OCI-LY7 (cell line): ENCODE measurements around the gene KIAA0513. TPM values are rescaled to one million over a fixed set of nuclear protein-coding genes. Genes with fewer than 3 reads are reported as not detected.

Source experiments
- BruUV-seq: library from RNA; stranded (reverse); fragments of 400-500 nt; replicated peaks from 2 replicates; lab custom pipeline; 2021; lab: Mats Ljungman, UMichigan
- CTCF ChIA-PET: fragments of 300-600 bp; sonication (Branson Sonifier 250); formaldehyde crosslinking; loops from one replicate; lab custom pipeline; 2022; ENCODE audit warnings: antibody characterized with exemption; ENCODE audit not compliant: unreplicated experiment; lab: Charles Lee
- POLR2A ChIA-PET: fragments of 300-600 bp; sonication (Branson Sonifier 250); formaldehyde crosslinking; loops from one replicate; lab custom pipeline; 2022; ENCODE audit warnings: antibody characterized with exemption; lab: Charles Lee
- DNase-seq: peaks from one replicate; pipeline ENCODE4 v3.0.0-alpha.2; 2015; ENCODE audit warnings: low spot score
- H2AFZ ChIP-seq: fragments of 200-600 bp; sonication (generic), shearing (Covaris generic); 2 replicates; pipeline ENCODE4 v1.6.1; 2014; ENCODE audit warnings: mild to moderate bottlenecking, antibody characterized with exemption, low read length, moderate library complexity
- H3K27ac ChIP-seq: fragments of 200-600 bp; sonication (generic); 2 replicates; pipeline ENCODE4 v1.5.1; 2014; ENCODE audit warnings: mixed run types, low read depth, mild to moderate bottlenecking, moderate library complexity, low read length, inconsistent platforms; ENCODE audit not compliant: poor library complexity, severe bottlenecking
- H3K36me3 ChIP-seq: fragments of 200-600 bp; sonication (generic); 2 replicates; pipeline ENCODE4 v1.6.1; 2014; ENCODE audit warnings: mild to moderate bottlenecking, antibody characterized with exemption, low read length, moderate library complexity, mixed read lengths; ENCODE audit not compliant: insufficient read depth
- H3K4me1 ChIP-seq: fragments of 200-600 bp; sonication (generic); 2 replicates; pipeline ENCODE4 v1.5.1; 2014; ENCODE audit warnings: mild to moderate bottlenecking, low read length; ENCODE audit not compliant: insufficient read depth, poor library complexity, severe bottlenecking
- H3K4me2 ChIP-seq: fragments of 200-600 bp; sonication (generic); 2 replicates; pipeline ENCODE4 v1.6.1; 2014; ENCODE audit warnings: mild to moderate bottlenecking, low read length
- H3K4me3 ChIP-seq: fragments of 200-600 bp; sonication (generic); 2 replicates; pipeline ENCODE4 v1.5.1; 2014; ENCODE audit warnings: mild to moderate bottlenecking, low read depth, low read length; ENCODE audit not compliant: poor library complexity, severe bottlenecking
- H3K79me2 ChIP-seq: fragments of 200-600 bp; sonication (generic); 2 replicates; pipeline ENCODE4 v1.6.1; 2016; ENCODE audit warnings: low read depth, mild to moderate bottlenecking, low read length, moderate library complexity, mixed read lengths; ENCODE audit not compliant: insufficient read depth
- H3K9me2 ChIP-seq: fragments of 200-600 bp; sonication (generic); 2 replicates; pipeline ENCODE4 v1.6.1; 2016; ENCODE audit warnings: mild to moderate bottlenecking, low read length, mixed read lengths; ENCODE audit not compliant: insufficient read depth
- H3K9me3 ChIP-seq: fragments of 200-600 bp; sonication (generic); 2 replicates; pipeline ENCODE4 v1.6.1; 2014; ENCODE audit warnings: mild to moderate bottlenecking, mixed run types, low read length, mixed read lengths
- H4K20me1 ChIP-seq: fragments of 200-600 bp; sonication (generic); 2 replicates; pipeline ENCODE4 v1.6.1; 2014; ENCODE audit warnings: mild to moderate bottlenecking, antibody characterized with exemption, low read length, moderate library complexity, mixed read lengths; ENCODE audit not compliant: insufficient read depth
- CTCF ChIP-seq: fragments of 200-600 bp; sonication (generic); conservative IDR thresholded peaks from 2 replicates; pipeline ENCODE4 v1.5.1; 2014; ENCODE audit warnings: mild to moderate bottlenecking, antibody characterized with exemption, low read length, moderate library complexity, mixed read lengths
- EZH2phosphoT487 ChIP-seq: fragments of 200-600 bp; sonication (generic); IDR thresholded peaks from 2 replicates; pipeline ENCODE4 v1.6.1; 2018; ENCODE audit warnings: low read depth, borderline replicate concordance, mild to moderate bottlenecking, mixed run types, antibody characterized with exemption, low read length, moderate library complexity, mixed read lengths
- intact Hi-C: fragments of 100-400 bp; cut with micrococcal nuclease; formaldehyde crosslinking; loops from one replicate; pipeline ENCODE4 v1.10.0; 2022; ENCODE audit not compliant: unreplicated experiment
- total RNA-seq, 2 experiments: library from RNA; depleted of rRNA in 1 of 2; stranded (reverse); fragments of >200 nt in 1 of 2; shearing (Covaris generic) in 1 of 2; gene quantifications; 2 replicates each; pipeline ENCODE4 v1.2.3, GENCODE V29; 2014 to 2022

KIAA0513 gene
- total RNA-seq, 2 experiments from 2014 or later: 0.88 to 4.8 TPM

- Histone ChIP-seq H3K79me2 (no peaks in the 10 kb centered on the region), H3K4me3 (no peak overlapping the region), H4K20me1 (no peaks in the 10 kb centered on the region), H3K36me3 (no peaks in the 10 kb centered on the region), H3K4me2 (no peak overlapping the region), H3K9me3 (no peaks in the 10 kb centered on the region), H3K9me2 (no peaks in the 10 kb centered on the region), H3K27ac (no peak overlapping the region), H2AFZ (no peak overlapping the region), H3K4me1 (peaks cover 37% of the 10 kb centered on the region)
- BruUV-seq: no TSS peak
- ChIA-PET CTCF (no interaction called here), POLR2A (interaction anchor here (0.7 kb wide), 2 partner anchors 24 to 146 kb away, joined by 3 read pairs; no protein-coding TSS in a partner anchor)
- DNase-seq: no peak
- TF ChIP-seq CTCF (no peak), EZH2phosphoT487 (no peak)
- intact Hi-C loops: no loop called here
Measured at GRCh38 chr16:85058909-85059308, 31.3 kb downstream of the KIAA0513 start.

- no peak for DNase-seq
- H3K4me1 ChIP-seq: peaks cover 21% of the 10 kb centered on the region
- no peak overlapping the region for H3K27ac ChIP-seq
- H3K4me2 ChIP-seq: no peak overlapping the region
- H3K9me3 ChIP-seq: no peaks in the 10 kb centered on the region
- H3K4me3 ChIP-seq: no peak overlapping the region
- POLR2A ChIA-PET: no interaction called here
- BruUV-seq: no TSS peak
- no peaks in the 10 kb centered on the region for H4K20me1 ChIP-seq
- no peak for TF ChIP-seq CTCF
- TF ChIP-seq EZH2phosphoT487: no peak
- H3K36me3 ChIP-seq: no peaks in the 10 kb centered on the region
- H3K9me2 ChIP-seq: no peaks in the 10 kb centered on the region
- CTCF ChIA-PET: interaction anchor here (0.9 kb wide), 1 partner anchor 51 kb away, joined by 4 read pairs; the partner anchor contains the start of gene ZDHHC7
- H3K79me2 ChIP-seq: no peaks in the 10 kb centered on the region
- intact Hi-C loops: no loop called here
- H2AFZ ChIP-seq: no peak overlapping the region
Measured at GRCh38 chr16:85061566-85061965, 34.0 kb downstream of the KIAA0513 start.

GRCh38 chr16:85062323-85062722 is 34.7 kb downstream of the KIAA0513 start:
- Histone ChIP-seq H3K4me1 (peaks cover 13% of the 10 kb centered on the region), H3K79me2 (no peaks in the 10 kb centered on the region), H3K4me3 (no peak overlapping the region), H3K9me2 (no peaks in the 10 kb centered on the region), H4K20me1 (no peaks in the 10 kb centered on the region), H2AFZ (no peak overlapping the region), H3K36me3 (no peaks in the 10 kb centered on the region), H3K27ac (no peak overlapping the region), H3K9me3 (no peaks in the 10 kb centered on the region), H3K4me2 (no peak overlapping the region)
- TF ChIP-seq CTCF: no peak
- no peak for TF ChIP-seq EZH2phosphoT487
- no TSS peak for BruUV-seq
- ChIA-PET POLR2A (no interaction called here), CTCF (no interaction called here)
- intact Hi-C loops: no loop called here
- no peak for DNase-seq
